ENCODE data around the gene CMTR1. TPM values are rescaled to one million over a fixed set of nuclear protein-coding genes. Genes with fewer than 3 reads are reported as not detected.

CMTR1 gene
- total RNA-seq, 1 experiment from 2014 or later, result 34.8 TPM

- Histone ChIP-seq H3K9ac (ENCODE audit: extremely low read depth, insufficient read length, low read length) (no peak overlapping the region), H3K23me2 (ENCODE audit: insufficient read length, low read depth, low read length, poor library complexity, severe bottlenecking) (no peaks in the 10 kb centered on the region), H3K27ac (ENCODE audit: insufficient read length, low read depth, low read length) (no peak overlapping the region), H3K79me2 (ENCODE audit: insufficient read depth, low read length) (no peaks in the 10 kb centered on the region), H2BK20ac (ENCODE audit: low read depth, low read length, poor library complexity, severe bottlenecking) (no peak overlapping the region), H2BK15ac (ENCODE audit: low read depth, low read length) (no peak overlapping the region), H4K91ac (ENCODE audit: insufficient read length, low read depth, low read length) (no peak overlapping the region), H3K23ac (ENCODE audit: insufficient read length, low read depth, low read length) (no peak overlapping the region), H2AFZ (ENCODE audit: low read length) (no peak overlapping the region), H3K4ac (ENCODE audit: low read depth, low read length) (no peak overlapping the region), H3K4me2 (ENCODE audit: insufficient read depth, insufficient read length, low read length) (no peak overlapping the region), H3K79me1 (ENCODE audit: insufficient read depth, low read depth, low read length, poor library complexity, severe bottlenecking) (no peaks in the 10 kb centered on the region), H3K14ac (ENCODE audit: insufficient read depth, low read length) (no peak overlapping the region), H3K4me1 (ENCODE audit: insufficient read depth, low read length) (no peaks in the 10 kb centered on the region), H3K9me3 (ENCODE audit: control insufficient read depth, low read depth, low read length) (no peaks in the 10 kb centered on the region), H2BK120ac (ENCODE audit: low read depth, low read length, poor library complexity, severe bottlenecking) (no peak overlapping the region), H3T11ph (ENCODE audit: low read length) (no peak overlapping the region), H4K20me1 (ENCODE audit: control insufficient read depth, insufficient read depth, insufficient read length) (no peaks in the 10 kb centered on the region), H4K8ac (replicated peaks; ENCODE audit: insufficient read length, low read depth, low read length) (no peak overlapping the region), H2AK5ac (ENCODE audit: insufficient read length, low read length) (no peak overlapping the region), H4K5ac (ENCODE audit: insufficient read length, low read depth, low read length) (no peak overlapping the region), H3K27me3 (ENCODE audit: insufficient read depth, low read length) (no peaks in the 10 kb centered on the region), H3K18ac (ENCODE audit: insufficient read length, low read depth, low read length) (no peak overlapping the region), H2BK5ac (ENCODE audit: insufficient read length, low read length) (no peak overlapping the region), H2BK12ac (ENCODE audit: insufficient read length, low read depth, low read length) (no peak overlapping the region), H3K56ac (ENCODE audit: insufficient read length, low read depth, low read length) (no peak overlapping the region)
- TF ChIP-seq CTCF (conservative IDR thresholded peaks at IDR 0.05), result no peak
- no peak overlapping the region for H3K4me3 Mint-ChIP-seq
- peaks cover 15% of the 10 kb centered on the region for H3K27me3 Mint-ChIP-seq (ENCODE audit: low read depth)
- no CpG with 5 or more reads among the region's 4 CpGs for WGBS (ENCODE audit: extremely low coverage, insufficient read length, low lambda C conversion rate)
- no peak overlapping the region for H3K27ac Mint-ChIP-seq
- no peaks in the 10 kb centered on the region; a peak in 1 of 7 replicates for H3K36me3 Mint-ChIP-seq (ENCODE audit: insufficient read depth in 1 of 3, low read depth in 3 of 3)
- no peak for DNase-seq
- H3K9me3 Mint-ChIP-seq, result peaks cover 10 to 12% of the 10 kb centered on the region in 2 experiments; a peak in 4 of 5 replicates
- peaks cover 0 to 4% of the 10 kb centered on the region in 2 experiments; a peak in 2 of 4 replicates for H3K4me1 Mint-ChIP-seq
These were observed 6.7 kb upstream of the CMTR1 start for GRCh38 chr6:37426058-37426944.

All from H9 (cell line).